GM12891 (cell line): Measurements from ENCODE around the gene PDCD1.

Experiments
- PAX5 ChIP-seq: IDR thresholded peaks from 2 replicates; pipeline ENCODE4 v1.6.1; 2011; ENCODE audit warnings: low read length, moderate library complexity, mild to moderate bottlenecking; ENCODE audit not compliant: insufficient read depth, severe bottlenecking
- POLR2A ChIP-seq: IDR thresholded peaks from 2 replicates; pipeline ENCODE4 v1.6.1; 2011; ENCODE audit warnings: low read depth, low read length, control low read depth
- POLR2AphosphoS5 ChIP-seq: IDR thresholded peaks from 2 replicates; pipeline ENCODE4 v1.6.1; 2011; ENCODE audit warnings: low read depth, low read length, control low read depth
- POU2F2 ChIP-seq: IDR thresholded peaks from 2 replicates; pipeline ENCODE4 v1.6.1; 2011; ENCODE audit warnings: low read depth, mild to moderate bottlenecking, control low read depth, low read length, moderate library complexity
- SPI1 ChIP-seq: IDR thresholded peaks from 2 replicates; pipeline ENCODE4 v1.6.1; 2011; ENCODE audit warnings: low read depth, low read length, control low read depth
- TAF1 ChIP-seq: IDR thresholded peaks from 2 replicates; pipeline ENCODE4 v1.6.1; 2011; ENCODE audit warnings: low read depth, low read length, control low read depth

DNA sequence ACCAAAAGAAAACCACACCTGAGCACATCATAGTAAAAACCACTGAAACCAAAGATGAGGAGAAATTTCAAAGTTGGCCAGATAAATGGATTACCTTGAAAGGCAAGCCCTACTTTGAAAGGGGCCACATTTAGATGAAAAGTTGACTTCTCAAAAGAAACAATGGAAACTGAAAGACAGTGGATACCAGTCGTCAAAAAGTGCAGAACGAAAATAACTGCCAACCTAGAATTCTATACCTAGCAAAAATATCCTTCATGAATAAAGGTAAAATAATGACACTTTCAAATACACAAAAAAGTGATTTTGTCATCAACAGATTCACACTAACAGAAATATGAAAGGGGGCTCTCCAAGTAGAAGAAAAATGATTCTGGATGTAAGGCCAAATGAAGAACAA is 31.3 kb downstream of the PDCD1 start:
- no peak for TF ChIP-seq POLR2AphosphoS5
- no peak for TF ChIP-seq POLR2A
- no peak for TF ChIP-seq POU2F2
- no peak for TF ChIP-seq SPI1
- TF ChIP-seq TAF1: no peak
- no peak for TF ChIP-seq PAX5
